WTC11 (cell line): ENCODE results near the gene SHLD1. TPM values are rescaled to one million over a fixed set of nuclear protein-coding genes. Genes with fewer than 3 reads are reported as not detected.

Experiments
- ATAC-seq: fragments of 200-7000 bp; cut with Tn5 transposase; 2 replicates; pipeline ENCODE4 v1.10.0; 2021; ENCODE audit warnings: mild to moderate bottlenecking, moderate library complexity
- CTCF ChIA-PET: fragments of 300-600 bp; sonication (Branson Sonifier 250); formaldehyde crosslinking; loops from one replicate; lab custom pipeline; 2021; ENCODE audit warnings: antibody characterized with exemption; lab: Charles Lee
- POLR2A ChIA-PET: fragments of 350-600 bp; sonication (Branson Sonifier 250); formaldehyde crosslinking; loops from one replicate; lab custom pipeline; 2021; ENCODE audit warnings: antibody characterized with exemption; lab: Charles Lee
- DNase-seq: peaks from one replicate; pipeline ENCODE4 v3.0.0; 2021; ENCODE audit warnings: low spot score
- H3K27ac Mint-ChIP-seq: 2 replicates; pipeline ENCODE4 v1.8.0; 2021; ENCODE audit warnings: mixed read lengths
- H3K27me3 Mint-ChIP-seq: 2 replicates; pipeline ENCODE4 v1.8.0; 2021; ENCODE audit warnings: low read depth, mild to moderate bottlenecking, moderate library complexity, mixed read lengths
- H3K36me3 Mint-ChIP-seq: 2 replicates; pipeline ENCODE4 v1.8.0; 2021; ENCODE audit warnings: mixed read lengths
- H3K4me1 Mint-ChIP-seq: 2 replicates; pipeline ENCODE4 v1.8.0; 2022; ENCODE audit warnings: mixed read lengths
- H3K4me3 Mint-ChIP-seq: 2 replicates; pipeline ENCODE4 v1.8.0; 2021; ENCODE audit warnings: mild to moderate bottlenecking, moderate library complexity, mixed read lengths
- H3K9me3 Mint-ChIP-seq: 2 replicates; pipeline ENCODE4 v1.8.0; 2021; ENCODE audit warnings: mixed read lengths
- ELF4 ChIP-seq: sonication (generic); formaldehyde crosslinking; IDR thresholded peaks from 2 replicates; pipeline ENCODE4 v1.8.1; 2022; ENCODE audit warnings: low read depth, mild to moderate bottlenecking, moderate library complexity, missing genetic modification reagents
- FOXK1 ChIP-seq: sonication (generic); formaldehyde crosslinking; IDR thresholded peaks from 2 replicates; pipeline ENCODE4 v1.8.0; 2022; ENCODE audit warnings: mild to moderate bottlenecking, moderate library complexity, missing genetic modification reagents
- FOXP1 ChIP-seq: sonication (generic); formaldehyde crosslinking; IDR thresholded peaks from 2 replicates; pipeline ENCODE4 v1.8.0; 2022; ENCODE audit warnings: missing genetic modification reagents, mild to moderate bottlenecking, moderate library complexity, borderline replicate concordance
- GABPB1 ChIP-seq: sonication (generic); formaldehyde crosslinking; IDR thresholded peaks from 2 replicates; pipeline ENCODE4 v1.8.1; 2023; ENCODE audit warnings: mild to moderate bottlenecking, missing genetic modification reagents
- KAT7 ChIP-seq: sonication (generic); formaldehyde crosslinking; IDR thresholded peaks from 2 replicates; pipeline ENCODE4 v1.8.1; 2023; ENCODE audit warnings: missing genetic modification reagents, mild to moderate bottlenecking, borderline replicate concordance
- PRRX2 ChIP-seq: fragments of 250-450 bp; sonication (Bioruptor Pico); IDR thresholded peaks from 2 replicates; pipeline ENCODE4 v1.8.0; 2021; ENCODE audit warnings: mild to moderate bottlenecking
- ZNF281 ChIP-seq: sonication (generic); formaldehyde crosslinking; IDR thresholded peaks from 2 replicates; pipeline ENCODE4 v1.8.0; 2023; ENCODE audit warnings: mild to moderate bottlenecking, missing genetic modification reagents
- total RNA-seq: library from RNA; stranded (reverse); gene quantifications from 3 replicates; pipeline ENCODE4 v1.2.3, GENCODE V29; 2021
- TF ChIP-seq, protein P1 (sequence below): fragments of 200-600 bp; IDR thresholded peaks from 2 replicates; pipeline ENCODE4 v1.8.0; 2022; ENCODE audit warnings: antibody characterized with exemption
- TF ChIP-seq, protein P2 (sequence below): fragments of 250-450 bp; sonication (Bioruptor Pico); conservative IDR thresholded peaks from 2 replicates; pipeline ENCODE4 v1.9.0; 2021; ENCODE audit warnings: mild to moderate bottlenecking
- TF ChIP-seq, protein P3 (sequence below): sonication (generic); formaldehyde crosslinking; IDR thresholded peaks from 2 replicates; pipeline ENCODE4 v1.8.0; 2022; ENCODE audit warnings: mild to moderate bottlenecking, missing genetic modification reagents
- TF ChIP-seq, protein P4 (sequence below): sonication (generic); formaldehyde crosslinking; IDR thresholded peaks from 2 replicates; pipeline ENCODE4 v1.8.1; 2023; ENCODE audit warnings: mild to moderate bottlenecking, moderate library complexity, missing genetic modification reagents
- TF ChIP-seq, protein P5 (sequence below): fragments of 250-450 bp; sonication (Bioruptor Pico); IDR thresholded peaks from 2 replicates; pipeline ENCODE4 v1.8.0; 2021; ENCODE audit warnings: mild to moderate bottlenecking
- TF ChIP-seq, protein P6 (sequence below): sonication (generic); formaldehyde crosslinking; IDR thresholded peaks from 2 replicates; pipeline ENCODE4 v1.8.0; 2022; ENCODE audit warnings: mild to moderate bottlenecking, missing genetic modification reagents
- TF ChIP-seq, protein P7 (sequence below): sonication (generic); formaldehyde crosslinking; IDR thresholded peaks from 2 replicates; pipeline ENCODE4 v1.8.1; 2023; ENCODE audit warnings: mild to moderate bottlenecking, missing genetic modification reagents, moderate library complexity

SHLD1 gene
- total RNA-seq, 1 experiment from 2014 or later, result 4.1 TPM

GRCh38 chr20:5835321-5835821, 85.2 kb downstream of the SHLD1 start:
- POLR2A ChIA-PET, result no interaction called here
- Mint-ChIP-seq H3K4me3 (no peak overlapping the region), H3K4me1 (no peaks in the 10 kb centered on the region), H3K27ac (no peak overlapping the region), H3K36me3 (no peaks in the 10 kb centered on the region), H3K27me3 (no peaks in the 10 kb centered on the region), H3K9me3 (peaks cover 8% of the 10 kb centered on the region)
- no peak for ATAC-seq
- TF ChIP-seq, protein P1, sequence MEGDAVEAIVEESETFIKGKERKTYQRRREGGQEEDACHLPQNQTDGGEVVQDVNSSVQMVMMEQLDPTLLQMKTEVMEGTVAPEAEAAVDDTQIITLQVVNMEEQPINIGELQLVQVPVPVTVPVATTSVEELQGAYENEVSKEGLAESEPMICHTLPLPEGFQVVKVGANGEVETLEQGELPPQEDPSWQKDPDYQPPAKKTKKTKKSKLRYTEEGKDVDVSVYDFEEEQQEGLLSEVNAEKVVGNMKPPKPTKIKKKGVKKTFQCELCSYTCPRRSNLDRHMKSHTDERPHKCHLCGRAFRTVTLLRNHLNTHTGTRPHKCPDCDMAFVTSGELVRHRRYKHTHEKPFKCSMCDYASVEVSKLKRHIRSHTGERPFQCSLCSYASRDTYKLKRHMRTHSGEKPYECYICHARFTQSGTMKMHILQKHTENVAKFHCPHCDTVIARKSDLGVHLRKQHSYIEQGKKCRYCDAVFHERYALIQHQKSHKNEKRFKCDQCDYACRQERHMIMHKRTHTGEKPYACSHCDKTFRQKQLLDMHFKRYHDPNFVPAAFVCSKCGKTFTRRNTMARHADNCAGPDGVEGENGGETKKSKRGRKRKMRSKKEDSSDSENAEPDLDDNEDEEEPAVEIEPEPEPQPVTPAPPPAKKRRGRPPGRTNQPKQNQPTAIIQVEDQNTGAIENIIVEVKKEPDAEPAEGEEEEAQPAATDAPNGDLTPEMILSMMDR, result no peak
- TF ChIP-seq KAT7 (CRISPR knock-in tag) (no peak), FOXP1 (CRISPR knock-in tag) (no peak), PRRX2 (no peak), FOXK1 (CRISPR knock-in tag) (no peak), GABPB1 (CRISPR knock-in tag) (no peak), ZNF281 (CRISPR knock-in tag) (no peak), ELF4 (CRISPR knock-in tag) (no peak)
- TF ChIP-seq, protein P2, sequence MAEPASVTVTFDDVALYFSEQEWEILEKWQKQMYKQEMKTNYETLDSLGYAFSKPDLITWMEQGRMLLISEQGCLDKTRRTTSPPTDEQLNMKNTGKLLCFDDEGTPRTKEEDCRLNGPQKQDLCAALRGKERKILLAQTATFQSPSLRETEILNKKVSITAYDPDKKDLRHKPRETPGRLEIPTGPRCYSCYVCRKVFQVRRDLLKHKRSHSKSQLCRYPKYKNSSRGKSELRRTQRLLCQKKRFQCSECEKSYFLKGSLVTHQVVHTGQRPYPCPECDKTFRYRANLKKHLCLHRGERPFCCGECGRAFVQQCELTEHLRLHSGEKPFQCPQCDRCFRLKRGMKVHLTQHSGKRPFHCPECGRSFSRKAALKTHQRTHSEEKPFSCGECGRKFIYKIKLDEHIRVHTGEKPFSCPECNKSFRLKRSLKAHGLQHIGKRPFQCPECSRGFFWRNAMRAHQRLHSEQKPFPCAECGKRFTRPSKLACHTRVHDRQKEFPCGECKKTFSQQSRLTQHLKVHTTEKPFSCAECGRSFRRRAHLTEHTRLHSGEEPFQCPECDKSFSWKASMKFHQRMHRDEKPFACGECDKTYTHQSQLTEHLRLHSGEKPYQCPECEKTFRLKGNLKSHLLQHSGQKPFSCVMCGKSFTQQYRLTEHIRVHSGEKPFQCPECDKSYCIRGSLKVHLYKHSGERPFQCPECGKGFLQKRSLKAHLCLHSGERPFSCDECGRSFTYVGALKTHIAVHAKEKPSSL (CRISPR knock-in tag), result no peak
- TF ChIP-seq, protein P3, sequence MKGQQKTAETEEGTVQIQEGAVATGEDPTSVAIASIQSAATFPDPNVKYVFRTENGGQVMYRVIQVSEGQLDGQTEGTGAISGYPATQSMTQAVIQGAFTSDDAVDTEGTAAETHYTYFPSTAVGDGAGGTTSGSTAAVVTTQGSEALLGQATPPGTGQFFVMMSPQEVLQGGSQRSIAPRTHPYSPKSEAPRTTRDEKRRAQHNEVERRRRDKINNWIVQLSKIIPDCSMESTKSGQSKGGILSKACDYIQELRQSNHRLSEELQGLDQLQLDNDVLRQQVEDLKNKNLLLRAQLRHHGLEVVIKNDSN (CRISPR knock-in tag), result no peak
- TF ChIP-seq, protein P4, sequence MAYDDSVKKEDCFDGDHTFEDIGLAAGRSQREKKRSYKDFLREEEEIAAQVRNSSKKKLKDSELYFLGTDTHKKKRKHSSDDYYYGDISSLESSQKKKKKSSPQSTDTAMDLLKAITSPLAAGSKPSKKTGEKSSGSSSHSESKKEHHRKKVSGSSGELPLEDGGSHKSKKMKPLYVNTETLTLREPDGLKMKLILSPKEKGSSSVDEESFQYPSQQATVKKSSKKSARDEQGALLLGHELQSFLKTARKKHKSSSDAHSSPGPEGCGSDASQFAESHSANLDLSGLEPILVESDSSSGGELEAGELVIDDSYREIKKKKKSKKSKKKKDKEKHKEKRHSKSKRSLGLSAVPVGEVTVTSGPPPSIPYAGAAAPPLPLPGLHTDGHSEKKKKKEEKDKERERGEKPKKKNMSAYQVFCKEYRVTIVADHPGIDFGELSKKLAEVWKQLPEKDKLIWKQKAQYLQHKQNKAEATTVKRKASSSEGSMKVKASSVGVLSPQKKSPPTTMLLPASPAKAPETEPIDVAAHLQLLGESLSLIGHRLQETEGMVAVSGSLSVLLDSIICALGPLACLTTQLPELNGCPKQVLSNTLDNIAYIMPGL (CRISPR knock-in tag), result no peak
- TF ChIP-seq, protein P5, sequence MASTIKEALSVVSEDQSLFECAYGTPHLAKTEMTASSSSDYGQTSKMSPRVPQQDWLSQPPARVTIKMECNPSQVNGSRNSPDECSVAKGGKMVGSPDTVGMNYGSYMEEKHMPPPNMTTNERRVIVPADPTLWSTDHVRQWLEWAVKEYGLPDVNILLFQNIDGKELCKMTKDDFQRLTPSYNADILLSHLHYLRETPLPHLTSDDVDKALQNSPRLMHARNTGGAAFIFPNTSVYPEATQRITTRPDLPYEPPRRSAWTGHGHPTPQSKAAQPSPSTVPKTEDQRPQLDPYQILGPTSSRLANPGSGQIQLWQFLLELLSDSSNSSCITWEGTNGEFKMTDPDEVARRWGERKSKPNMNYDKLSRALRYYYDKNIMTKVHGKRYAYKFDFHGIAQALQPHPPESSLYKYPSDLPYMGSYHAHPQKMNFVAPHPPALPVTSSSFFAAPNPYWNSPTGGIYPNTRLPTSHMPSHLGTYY (CRISPR knock-in tag), result no peak
- TF ChIP-seq, protein P6, sequence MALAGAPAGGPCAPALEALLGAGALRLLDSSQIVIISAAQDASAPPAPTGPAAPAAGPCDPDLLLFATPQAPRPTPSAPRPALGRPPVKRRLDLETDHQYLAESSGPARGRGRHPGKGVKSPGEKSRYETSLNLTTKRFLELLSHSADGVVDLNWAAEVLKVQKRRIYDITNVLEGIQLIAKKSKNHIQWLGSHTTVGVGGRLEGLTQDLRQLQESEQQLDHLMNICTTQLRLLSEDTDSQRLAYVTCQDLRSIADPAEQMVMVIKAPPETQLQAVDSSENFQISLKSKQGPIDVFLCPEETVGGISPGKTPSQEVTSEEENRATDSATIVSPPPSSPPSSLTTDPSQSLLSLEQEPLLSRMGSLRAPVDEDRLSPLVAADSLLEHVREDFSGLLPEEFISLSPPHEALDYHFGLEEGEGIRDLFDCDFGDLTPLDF (CRISPR knock-in tag), result no peak
- TF ChIP-seq, protein P7, sequence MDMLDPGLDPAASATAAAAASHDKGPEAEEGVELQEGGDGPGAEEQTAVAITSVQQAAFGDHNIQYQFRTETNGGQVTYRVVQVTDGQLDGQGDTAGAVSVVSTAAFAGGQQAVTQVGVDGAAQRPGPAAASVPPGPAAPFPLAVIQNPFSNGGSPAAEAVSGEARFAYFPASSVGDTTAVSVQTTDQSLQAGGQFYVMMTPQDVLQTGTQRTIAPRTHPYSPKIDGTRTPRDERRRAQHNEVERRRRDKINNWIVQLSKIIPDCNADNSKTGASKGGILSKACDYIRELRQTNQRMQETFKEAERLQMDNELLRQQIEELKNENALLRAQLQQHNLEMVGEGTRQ (CRISPR knock-in tag), result no peak
- CTCF ChIA-PET, result interaction anchor here (0.5 to 1.3 kb wide), 3 partner anchors 14 to 278 kb away, joined by 3 read pairs; no protein-coding TSS in a partner anchor
- DNase-seq, result no peak
